WERI-Rb-1 (cell line): ENCODE measurements around the gene ACBD7.

Source experiments
- DNase-seq: peaks from one replicate; pipeline ENCODE4 v3.0.0-alpha.2; 2020
- H3K27ac ChIP-seq: fragments of 250-450 bp; sonication (Bioruptor Pico); 2 replicates; pipeline ENCODE4 v1.5.1; 2020; ENCODE audit warnings: mild to moderate bottlenecking, moderate library complexity
- H3K27me3 ChIP-seq: fragments of 250-450 bp; sonication (Bioruptor Pico); 2 replicates; pipeline ENCODE4 v1.5.1; 2021; ENCODE audit warnings: mild to moderate bottlenecking, low read depth, moderate library complexity; ENCODE audit not compliant: insufficient read depth, severe bottlenecking
- H3K36me3 ChIP-seq: fragments of 250-450 bp; sonication (Bioruptor Pico); 2 replicates; pipeline ENCODE4 v1.5.1; 2020; ENCODE audit warnings: mild to moderate bottlenecking, moderate library complexity
- H3K4me3 ChIP-seq: 2 replicates; pipeline ENCODE4 v1.5.1; 2011; ENCODE audit warnings: low read depth, mild to moderate bottlenecking, control low read depth, low read length
- H3K9me3 ChIP-seq: fragments of 250-450 bp; sonication (Bioruptor Pico); 2 replicates; pipeline ENCODE4 v1.5.1; 2021; ENCODE audit warnings: mild to moderate bottlenecking, moderate library complexity; ENCODE audit not compliant: severe bottlenecking
- TF ChIP-seq, protein P1 (sequence below): IDR thresholded peaks from 2 replicates; pipeline ENCODE4 v1.5.1; 2011; ENCODE audit warnings: low read depth, mild to moderate bottlenecking, control low read depth, inconsistent platforms, low read length

Gene ACBD7

DNA sequence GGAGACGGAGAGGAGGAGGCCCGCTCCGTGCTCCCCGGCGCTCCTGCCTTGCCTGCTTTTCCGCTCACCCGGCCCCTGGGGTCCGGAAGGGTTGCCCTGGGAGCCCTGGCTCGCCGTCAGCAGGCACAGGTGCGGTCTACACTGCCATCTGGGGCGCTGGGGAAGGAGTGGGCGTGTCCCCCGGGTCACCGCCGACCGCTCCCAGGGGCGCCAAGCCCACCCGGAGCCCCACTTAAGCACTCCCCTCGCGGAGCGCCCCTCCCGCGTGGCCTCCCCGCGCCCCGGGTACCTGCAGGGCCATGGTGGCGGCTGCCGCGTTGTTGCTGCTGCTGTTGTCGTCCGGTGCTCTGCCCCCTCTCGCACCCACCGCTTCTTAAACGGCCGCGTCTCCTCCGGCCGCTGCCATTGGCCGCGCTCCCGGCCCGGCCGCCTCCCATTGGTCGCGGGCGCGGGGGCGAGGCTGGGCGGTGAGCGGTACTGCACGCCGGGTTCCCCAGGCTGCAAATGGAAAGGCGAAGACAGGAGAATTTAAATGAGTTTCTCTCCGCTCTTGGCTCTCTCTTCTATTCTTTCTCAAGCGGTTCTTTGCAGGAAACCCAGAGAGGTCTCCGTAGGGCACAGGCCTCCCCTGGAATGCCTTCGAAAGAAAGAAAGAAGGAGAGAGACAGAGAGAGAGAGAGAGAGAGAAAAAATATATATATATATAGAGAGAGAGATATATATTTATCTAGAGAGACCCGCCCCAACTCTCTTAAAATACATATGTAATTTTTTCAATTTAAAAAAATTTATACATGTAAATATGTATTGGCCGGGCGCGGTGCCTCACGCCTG, at the start of gene ACBD7:
Gene ACBD7, minus strand, starts transcription at position 349 of the 834 bp plus-strand sequence. Its CDS starts 48 bp downstream, at position 301.
- Histone ChIP-seq H3K27me3 (no peaks in the 10 kb centered on the region), H3K36me3 (no peaks in the 10 kb centered on the region), H3K27ac (peak within 1 kb of the TSS; percentile 64), H3K4me3 (peak within 1 kb of the TSS; percentile 71), H3K9me3 (no peaks in the 10 kb centered on the region)
- peak; percentile 74 for DNase-seq
- TF ChIP-seq, protein P1, sequence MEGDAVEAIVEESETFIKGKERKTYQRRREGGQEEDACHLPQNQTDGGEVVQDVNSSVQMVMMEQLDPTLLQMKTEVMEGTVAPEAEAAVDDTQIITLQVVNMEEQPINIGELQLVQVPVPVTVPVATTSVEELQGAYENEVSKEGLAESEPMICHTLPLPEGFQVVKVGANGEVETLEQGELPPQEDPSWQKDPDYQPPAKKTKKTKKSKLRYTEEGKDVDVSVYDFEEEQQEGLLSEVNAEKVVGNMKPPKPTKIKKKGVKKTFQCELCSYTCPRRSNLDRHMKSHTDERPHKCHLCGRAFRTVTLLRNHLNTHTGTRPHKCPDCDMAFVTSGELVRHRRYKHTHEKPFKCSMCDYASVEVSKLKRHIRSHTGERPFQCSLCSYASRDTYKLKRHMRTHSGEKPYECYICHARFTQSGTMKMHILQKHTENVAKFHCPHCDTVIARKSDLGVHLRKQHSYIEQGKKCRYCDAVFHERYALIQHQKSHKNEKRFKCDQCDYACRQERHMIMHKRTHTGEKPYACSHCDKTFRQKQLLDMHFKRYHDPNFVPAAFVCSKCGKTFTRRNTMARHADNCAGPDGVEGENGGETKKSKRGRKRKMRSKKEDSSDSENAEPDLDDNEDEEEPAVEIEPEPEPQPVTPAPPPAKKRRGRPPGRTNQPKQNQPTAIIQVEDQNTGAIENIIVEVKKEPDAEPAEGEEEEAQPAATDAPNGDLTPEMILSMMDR = no peak

DNA sequence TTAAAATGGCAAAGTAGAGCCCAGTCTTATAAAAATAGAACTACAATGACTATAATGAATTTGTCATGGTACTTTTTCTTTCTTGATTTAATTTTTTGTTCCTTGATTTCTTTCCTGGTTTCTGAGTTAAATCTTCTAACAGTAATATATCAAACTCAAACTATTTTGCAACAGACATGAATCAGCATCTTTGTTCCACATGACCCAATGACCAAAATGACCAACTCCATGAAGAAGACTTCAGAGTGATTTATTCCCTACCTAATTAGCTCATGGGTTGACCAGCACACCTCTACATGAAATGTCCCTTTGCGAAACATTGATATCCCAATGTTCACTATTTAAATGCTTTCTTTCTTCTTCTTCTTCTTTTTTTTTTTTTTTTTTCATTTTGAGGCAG, 49.1 kb upstream of the ACBD7 start:
- TF ChIP-seq, protein P1 = no peak
- Histone ChIP-seq H3K36me3 (no peaks in the 10 kb centered on the region; the same call in 1 of the 2 replicates), H3K9me3 (no peaks in the 10 kb centered on the region), H3K27me3 (no peaks in the 10 kb centered on the region), H3K27ac (no peak overlapping the region), H3K4me3 (no peak overlapping the region)
- DNase-seq = no peak

DNA sequence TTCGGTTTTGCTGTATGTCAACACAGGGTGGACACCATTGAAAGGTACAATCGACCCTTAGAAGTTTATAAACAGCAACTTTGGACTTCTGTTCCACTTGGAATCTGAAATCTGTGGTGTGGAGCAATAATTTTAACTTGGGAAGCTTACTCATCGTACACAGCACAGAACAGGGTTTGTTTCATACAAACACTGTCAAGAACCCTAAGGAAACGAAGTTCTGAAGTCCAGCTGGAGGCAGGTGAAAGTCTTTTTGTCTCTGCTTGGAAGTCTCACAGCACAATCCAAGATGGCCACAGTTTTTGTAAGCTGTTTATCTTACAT, 48.4 kb upstream of the ACBD7 start:
- no peak overlapping the region for H3K27ac ChIP-seq
- DNase-seq = no peak

DNA sequence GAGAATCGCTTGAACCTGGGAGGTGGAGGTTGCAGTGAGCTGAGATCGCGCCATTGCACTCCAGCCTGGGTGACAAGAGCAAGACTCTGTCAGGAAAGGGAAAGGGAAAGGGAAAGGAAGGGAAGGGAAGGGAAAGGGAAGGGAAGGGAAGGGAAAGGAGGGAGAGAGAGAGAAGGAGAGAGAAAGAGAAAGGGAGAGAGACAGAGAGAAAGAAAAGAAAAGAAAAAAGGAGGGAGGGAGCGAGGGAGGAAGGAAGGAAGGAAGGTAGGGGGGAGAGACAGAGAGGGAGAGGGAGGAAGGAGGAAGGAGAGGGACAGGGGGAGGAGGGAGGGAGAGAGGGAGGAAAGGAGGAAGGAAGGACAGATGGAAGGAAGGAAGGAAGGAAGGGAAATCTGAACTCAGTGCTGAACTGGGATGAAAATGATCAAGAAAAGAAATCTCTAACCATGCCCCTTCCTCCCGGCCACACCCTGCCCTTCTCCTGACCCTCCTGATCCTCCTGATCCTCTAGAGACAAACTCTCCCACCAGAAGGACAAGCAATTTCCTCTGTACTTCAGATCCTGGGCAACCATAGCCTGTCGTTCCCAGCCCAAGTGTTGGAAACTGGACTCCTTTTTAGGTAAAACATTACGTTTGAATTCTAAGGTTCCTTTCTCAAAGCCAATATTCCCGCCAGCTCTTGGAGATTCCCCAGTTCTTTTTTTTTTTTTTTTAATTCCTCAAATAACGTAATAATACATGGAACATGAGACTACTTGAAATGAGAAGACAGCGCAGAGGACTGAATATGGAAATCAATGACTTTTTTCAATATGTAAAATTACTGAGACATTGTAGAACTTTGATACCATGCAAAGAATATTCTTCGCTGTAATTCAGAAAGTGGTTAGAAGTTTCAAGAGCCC, 47.8 kb upstream of the ACBD7 start:
- Histone ChIP-seq H3K36me3 (no peaks in the 10 kb centered on the region; the same call in 1 of the 2 replicates), H3K27me3 (no peaks in the 10 kb centered on the region), H3K4me3 (no peak overlapping the region), H3K27ac (no peak overlapping the region), H3K9me3 (no peaks in the 10 kb centered on the region)
- TF ChIP-seq, protein P1 = no peak
- DNase-seq = no peak

More for the DNA sequence above, 48.4 kb upstream of the ACBD7 start:
- Histone ChIP-seq H3K36me3 (no peaks in the 10 kb centered on the region; the same call in 1 of the 2 replicates), H3K27me3 (no peaks in the 10 kb centered on the region), H3K4me3 (no peak overlapping the region), H3K9me3 (no peaks in the 10 kb centered on the region)
- TF ChIP-seq, protein P1 = no peak

DNA sequence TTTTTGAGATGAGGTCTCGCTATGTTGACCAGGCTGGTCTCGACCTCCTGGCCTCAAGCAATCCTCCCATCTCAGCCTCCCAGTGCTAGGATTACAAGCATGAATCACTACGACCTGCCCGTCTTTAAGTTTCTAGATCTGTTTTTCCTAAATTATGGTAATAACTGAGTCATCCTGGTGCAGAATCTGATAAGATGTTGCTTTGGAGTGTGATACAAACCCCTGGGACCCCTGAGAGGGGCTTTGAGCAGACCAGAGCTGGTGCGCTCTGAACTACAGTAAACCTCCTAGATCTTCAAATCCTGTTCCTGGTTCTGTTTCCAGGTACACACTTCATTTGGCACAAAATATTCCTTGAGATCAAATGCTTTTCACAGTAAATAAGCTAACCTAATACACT, 42.8 kb upstream of the ACBD7 start:
- H3K36me3 ChIP-seq = no peaks in the 10 kb centered on the region; the same call in 1 of the 2 replicates
- H3K27ac ChIP-seq = no peak overlapping the region

More for the DNA sequence above, 42.8 kb upstream of the ACBD7 start:
- no peaks in the 10 kb centered on the region for H3K27me3 ChIP-seq
- TF ChIP-seq, protein P1 = no peak
- H3K9me3 ChIP-seq = no peaks in the 10 kb centered on the region
- H3K4me3 ChIP-seq = no peak overlapping the region
- no peak for DNase-seq
